ENCODE results near the gene NAPA.

- TF ChIP-seq, protein P1, sequence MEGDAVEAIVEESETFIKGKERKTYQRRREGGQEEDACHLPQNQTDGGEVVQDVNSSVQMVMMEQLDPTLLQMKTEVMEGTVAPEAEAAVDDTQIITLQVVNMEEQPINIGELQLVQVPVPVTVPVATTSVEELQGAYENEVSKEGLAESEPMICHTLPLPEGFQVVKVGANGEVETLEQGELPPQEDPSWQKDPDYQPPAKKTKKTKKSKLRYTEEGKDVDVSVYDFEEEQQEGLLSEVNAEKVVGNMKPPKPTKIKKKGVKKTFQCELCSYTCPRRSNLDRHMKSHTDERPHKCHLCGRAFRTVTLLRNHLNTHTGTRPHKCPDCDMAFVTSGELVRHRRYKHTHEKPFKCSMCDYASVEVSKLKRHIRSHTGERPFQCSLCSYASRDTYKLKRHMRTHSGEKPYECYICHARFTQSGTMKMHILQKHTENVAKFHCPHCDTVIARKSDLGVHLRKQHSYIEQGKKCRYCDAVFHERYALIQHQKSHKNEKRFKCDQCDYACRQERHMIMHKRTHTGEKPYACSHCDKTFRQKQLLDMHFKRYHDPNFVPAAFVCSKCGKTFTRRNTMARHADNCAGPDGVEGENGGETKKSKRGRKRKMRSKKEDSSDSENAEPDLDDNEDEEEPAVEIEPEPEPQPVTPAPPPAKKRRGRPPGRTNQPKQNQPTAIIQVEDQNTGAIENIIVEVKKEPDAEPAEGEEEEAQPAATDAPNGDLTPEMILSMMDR (CRISPR knock-in tag; IDR thresholded peaks at IDR 0.05) = no peak
- TF ChIP-seq POLR2A (IDR thresholded peaks at IDR 0.05; ENCODE audit: insufficient read depth in 1 of 2, low read depth in 2 of 2, low read length in 2 of 2) (no peak), HNRNPL (IDR thresholded peaks at IDR 0.05; ENCODE audit: low read depth, low read length) (no peak), PATZ1 (CRISPR knock-in tag; IDR thresholded peaks at IDR 0.05) (no peak), GLI4 (CRISPR knock-in tag; IDR thresholded peaks at IDR 0.05; ENCODE audit: borderline replicate concordance) (no peak), SP1 (IDR thresholded peaks at IDR 0.05) (no peak), SP1 (CRISPR knock-in tag; IDR thresholded peaks at IDR 0.05) (no peak), KAT7 (CRISPR knock-in tag; IDR thresholded peaks at IDR 0.05; ENCODE audit: borderline replicate concordance) (no peak)
- TF ChIP-seq, protein P2, sequence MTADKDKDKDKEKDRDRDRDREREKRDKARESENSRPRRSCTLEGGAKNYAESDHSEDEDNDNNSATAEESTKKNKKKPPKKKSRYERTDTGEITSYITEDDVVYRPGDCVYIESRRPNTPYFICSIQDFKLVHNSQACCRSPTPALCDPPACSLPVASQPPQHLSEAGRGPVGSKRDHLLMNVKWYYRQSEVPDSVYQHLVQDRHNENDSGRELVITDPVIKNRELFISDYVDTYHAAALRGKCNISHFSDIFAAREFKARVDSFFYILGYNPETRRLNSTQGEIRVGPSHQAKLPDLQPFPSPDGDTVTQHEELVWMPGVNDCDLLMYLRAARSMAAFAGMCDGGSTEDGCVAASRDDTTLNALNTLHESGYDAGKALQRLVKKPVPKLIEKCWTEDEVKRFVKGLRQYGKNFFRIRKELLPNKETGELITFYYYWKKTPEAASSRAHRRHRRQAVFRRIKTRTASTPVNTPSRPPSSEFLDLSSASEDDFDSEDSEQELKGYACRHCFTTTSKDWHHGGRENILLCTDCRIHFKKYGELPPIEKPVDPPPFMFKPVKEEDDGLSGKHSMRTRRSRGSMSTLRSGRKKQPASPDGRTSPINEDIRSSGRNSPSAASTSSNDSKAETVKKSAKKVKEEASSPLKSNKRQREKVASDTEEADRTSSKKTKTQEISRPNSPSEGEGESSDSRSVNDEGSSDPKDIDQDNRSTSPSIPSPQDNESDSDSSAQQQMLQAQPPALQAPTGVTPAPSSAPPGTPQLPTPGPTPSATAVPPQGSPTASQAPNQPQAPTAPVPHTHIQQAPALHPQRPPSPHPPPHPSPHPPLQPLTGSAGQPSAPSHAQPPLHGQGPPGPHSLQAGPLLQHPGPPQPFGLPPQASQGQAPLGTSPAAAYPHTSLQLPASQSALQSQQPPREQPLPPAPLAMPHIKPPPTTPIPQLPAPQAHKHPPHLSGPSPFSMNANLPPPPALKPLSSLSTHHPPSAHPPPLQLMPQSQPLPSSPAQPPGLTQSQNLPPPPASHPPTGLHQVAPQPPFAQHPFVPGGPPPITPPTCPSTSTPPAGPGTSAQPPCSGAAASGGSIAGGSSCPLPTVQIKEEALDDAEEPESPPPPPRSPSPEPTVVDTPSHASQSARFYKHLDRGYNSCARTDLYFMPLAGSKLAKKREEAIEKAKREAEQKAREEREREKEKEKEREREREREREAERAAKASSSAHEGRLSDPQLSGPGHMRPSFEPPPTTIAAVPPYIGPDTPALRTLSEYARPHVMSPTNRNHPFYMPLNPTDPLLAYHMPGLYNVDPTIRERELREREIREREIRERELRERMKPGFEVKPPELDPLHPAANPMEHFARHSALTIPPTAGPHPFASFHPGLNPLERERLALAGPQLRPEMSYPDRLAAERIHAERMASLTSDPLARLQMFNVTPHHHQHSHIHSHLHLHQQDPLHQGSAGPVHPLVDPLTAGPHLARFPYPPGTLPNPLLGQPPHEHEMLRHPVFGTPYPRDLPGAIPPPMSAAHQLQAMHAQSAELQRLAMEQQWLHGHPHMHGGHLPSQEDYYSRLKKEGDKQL (CRISPR knock-in tag; IDR thresholded peaks at IDR 0.05; ENCODE audit: low read depth) = no peak
Measured at GRCh38 chr19:47485210-47485609, 29.7 kb downstream of the NAPA start.
